LNCAP (cell line): ENCODE results near the gene DEAF1.

ENCODE experiments used
- TF ChIP-seq, protein P1 (sequence below): fragments of 450-650 bp; IDR thresholded peaks from 2 replicates; pipeline ENCODE4 v1.5.1; 2017; ENCODE audit warnings: mild to moderate bottlenecking

The DEAF1 gene

DNA sequence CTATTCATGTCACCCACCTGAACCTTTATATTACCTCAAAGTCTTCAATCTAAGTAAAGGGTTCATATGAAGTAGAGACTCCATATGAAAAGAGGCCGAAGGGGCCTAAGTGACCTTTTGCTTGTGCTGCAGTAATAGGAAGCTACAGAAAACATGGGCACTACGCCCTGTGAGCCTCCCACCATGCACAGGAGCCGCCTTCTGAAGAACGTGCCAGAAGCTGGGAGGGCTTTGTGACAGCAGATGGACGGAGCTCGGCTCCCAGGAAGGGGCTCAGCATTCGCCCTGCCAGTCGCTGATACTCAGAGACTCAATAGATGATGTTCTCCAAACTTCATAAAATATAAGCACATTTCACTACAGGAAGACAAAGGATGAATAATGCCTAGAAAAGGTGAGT is 21.2 kb downstream of the DEAF1 start:
- TF ChIP-seq, protein P1, sequence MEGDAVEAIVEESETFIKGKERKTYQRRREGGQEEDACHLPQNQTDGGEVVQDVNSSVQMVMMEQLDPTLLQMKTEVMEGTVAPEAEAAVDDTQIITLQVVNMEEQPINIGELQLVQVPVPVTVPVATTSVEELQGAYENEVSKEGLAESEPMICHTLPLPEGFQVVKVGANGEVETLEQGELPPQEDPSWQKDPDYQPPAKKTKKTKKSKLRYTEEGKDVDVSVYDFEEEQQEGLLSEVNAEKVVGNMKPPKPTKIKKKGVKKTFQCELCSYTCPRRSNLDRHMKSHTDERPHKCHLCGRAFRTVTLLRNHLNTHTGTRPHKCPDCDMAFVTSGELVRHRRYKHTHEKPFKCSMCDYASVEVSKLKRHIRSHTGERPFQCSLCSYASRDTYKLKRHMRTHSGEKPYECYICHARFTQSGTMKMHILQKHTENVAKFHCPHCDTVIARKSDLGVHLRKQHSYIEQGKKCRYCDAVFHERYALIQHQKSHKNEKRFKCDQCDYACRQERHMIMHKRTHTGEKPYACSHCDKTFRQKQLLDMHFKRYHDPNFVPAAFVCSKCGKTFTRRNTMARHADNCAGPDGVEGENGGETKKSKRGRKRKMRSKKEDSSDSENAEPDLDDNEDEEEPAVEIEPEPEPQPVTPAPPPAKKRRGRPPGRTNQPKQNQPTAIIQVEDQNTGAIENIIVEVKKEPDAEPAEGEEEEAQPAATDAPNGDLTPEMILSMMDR = no peak

DNA sequence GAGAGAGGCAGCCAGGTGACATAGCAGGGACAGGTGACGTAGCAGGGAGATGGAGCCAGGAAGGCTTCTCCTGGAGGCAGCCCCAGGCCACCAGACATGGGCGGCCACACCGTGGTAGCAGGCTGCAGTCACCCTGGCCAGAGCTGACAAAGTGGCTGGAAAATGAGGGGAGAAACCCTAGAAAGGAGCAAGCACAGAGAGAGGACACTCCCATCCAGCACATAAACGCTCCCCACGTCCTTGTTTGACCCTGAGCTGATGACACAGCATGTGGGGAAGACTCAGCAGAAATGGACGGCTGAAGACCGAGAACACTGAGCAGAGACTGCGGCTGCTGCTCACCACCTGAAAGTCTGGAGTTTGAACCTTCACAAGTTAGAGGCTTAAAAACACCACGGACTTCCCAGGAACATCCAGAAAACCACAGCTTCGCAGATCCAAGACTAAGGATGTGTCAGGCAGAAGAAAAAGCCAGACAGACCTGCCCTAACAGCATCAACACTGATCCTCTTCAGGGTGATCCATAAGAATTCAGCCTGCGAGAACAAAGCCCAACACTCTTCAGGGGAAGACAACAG is 29.2 kb downstream of the DEAF1 start:
- TF ChIP-seq, protein P1 = no peak

DNA sequence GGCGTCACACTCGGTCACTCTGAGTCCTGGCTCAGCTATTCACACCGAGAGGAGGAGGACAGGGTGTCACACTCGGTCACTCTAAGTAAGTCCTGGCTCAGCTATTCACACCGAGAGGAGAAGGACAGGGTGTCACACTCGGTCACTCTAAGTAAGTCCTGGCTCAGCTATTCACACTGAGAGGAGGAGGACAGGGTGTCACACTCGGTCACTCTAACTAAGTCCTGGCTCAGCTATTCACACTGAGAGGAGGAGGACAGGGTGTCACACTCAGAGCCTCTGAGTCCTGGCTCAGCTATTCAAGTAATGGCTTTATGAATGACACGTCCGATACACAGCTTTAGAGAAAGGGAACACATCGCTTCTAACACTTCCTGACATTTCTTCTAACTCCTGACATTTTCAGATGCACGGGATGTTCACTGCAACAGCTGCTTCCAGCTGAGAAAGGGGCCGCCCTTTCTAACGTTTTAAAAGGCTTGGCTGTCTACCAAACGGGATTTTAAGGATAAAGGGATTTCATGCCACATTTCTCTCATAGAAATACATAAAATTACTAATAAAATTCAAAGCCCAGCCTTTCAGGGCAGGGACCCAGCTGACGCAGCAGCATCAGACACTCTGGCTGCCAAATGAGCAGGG is 29.8 kb downstream of the DEAF1 start:
- TF ChIP-seq, protein P1 = no peak

DNA sequence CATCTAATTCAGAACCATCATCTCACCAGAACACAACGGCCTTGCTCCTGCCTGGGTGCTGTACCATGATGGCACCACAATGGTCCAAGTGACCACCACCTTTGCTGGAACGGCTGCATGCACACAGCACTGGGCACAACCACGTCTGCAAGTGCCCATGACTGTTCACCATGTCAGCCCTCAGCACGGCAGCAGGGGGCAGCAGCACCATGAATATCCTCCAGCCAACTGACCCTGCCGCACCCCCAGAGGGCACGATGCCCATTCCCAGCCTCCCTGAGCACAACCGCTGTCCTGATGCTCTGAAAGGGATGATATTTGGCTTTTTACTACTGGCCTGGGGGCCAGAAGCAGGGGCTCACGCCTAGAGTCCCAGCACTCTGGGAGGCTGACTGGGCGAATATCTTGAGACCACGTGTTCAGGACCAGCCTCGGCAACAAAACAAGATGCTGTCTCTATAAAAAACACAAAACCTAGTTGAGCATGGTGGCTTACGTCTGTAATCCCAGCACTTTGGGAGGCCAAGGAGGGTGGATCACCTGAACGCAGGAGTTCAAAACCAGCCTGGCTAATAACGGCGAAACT is 32.2 kb downstream of the DEAF1 start:
- TF ChIP-seq, protein P1 = peak; percentile 79

DNA sequence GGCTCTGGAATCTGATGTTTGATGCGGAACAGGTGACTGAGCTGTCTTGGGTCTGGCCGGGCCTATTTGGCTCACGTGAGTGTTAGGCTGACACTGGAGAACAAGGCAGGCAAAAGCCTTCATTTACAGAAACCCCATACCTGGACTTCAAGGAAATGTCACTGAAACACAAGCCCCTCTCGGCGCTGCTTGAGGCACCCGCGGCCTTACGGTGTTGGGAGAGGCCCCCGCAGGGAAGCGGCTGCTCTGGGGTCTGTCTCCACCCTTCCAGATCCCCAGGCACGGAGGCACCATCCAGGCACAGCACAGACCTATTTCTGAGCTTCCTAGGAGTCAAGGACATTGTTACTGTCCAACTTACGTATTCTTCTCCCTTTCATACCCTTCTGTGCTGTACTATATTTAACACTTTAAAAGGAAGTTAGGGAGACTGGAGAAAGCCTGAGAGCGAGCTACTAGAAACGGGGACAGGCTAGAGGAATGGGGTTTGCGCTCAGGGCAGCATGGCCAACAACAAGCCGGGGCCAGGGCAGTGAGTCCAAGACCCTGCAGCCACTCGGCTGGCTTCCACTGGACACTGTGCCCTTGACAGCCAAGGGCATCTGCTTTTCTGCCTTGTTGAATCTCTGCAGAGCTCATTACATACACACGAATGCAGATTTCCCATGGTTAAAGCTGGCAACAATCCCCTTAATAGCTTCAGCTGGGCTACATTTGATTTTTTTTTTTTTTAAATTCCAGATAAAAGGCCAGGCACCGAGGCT is 34.2 kb downstream of the DEAF1 start:
- TF ChIP-seq, protein P1 = no peak

DNA sequence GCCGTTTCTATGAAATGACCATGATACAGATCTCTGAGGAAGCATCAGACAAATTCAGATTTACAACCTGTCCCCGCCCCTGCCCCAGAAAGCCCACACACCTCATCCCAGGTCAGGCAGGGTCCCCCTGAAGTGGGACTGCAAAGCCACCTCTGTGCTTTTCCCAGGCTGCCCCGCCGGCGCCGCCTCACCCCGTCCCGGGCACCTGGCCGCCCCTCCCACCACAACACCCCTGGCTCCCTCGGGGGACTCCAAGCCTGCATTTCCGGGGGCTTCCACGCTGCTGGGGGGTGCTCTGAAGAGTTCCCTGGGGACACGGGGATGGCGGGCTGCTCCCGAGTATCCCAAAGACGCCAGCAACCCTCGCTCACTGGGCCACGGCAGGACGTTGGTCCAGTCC is 34.7 kb downstream of the DEAF1 start:
- TF ChIP-seq, protein P1 = no peak

DNA sequence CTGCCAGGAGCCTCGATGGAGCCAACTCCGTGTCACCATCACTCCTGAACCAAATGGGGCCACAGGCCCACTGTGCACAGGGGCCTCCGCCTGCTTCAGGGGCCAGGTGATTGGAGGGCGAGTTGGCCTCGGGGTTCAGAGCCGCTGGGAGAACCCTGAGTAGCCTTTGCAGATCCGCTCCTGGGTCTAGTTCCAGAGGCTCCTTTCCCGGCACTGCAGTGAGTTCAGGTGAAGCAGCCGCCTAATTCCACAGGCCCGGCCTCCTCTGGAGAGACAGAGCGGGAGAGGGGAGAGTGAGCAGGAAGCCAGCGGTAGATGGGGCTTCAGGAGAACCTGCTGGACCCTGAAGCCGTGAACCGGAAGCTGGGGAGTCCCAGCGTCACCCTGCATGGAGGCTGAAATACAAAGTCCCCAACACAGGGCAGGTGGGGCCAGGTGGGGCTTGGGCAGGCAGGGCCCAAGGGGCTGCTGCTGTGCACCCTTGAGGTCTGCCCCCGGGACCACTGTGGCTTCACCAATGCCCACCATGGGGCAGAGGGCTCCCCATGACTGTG is 35.4 kb downstream of the DEAF1 start:
- TF ChIP-seq, protein P1 = no peak
